ENCODE measurements around the gene ST8SIA4. TPM values are rescaled to one million over a fixed set of nuclear protein-coding genes. Genes with fewer than 3 reads are reported as not detected.

Gene ST8SIA4
- total and polyA plus RNA-seq, 2 donors (not counting 3 experiments of a cell fraction or from before 2014, with no cell fraction given) = 4.5 to 25.0 TPM

- intact Hi-C loops (cut with micrococcal nuclease) = loop anchor here (1.0 to 2.0 kb wide), 3 partner anchors 63 to 158 kb away; no protein-coding TSS in a partner anchor
- DNase-seq (ENCODE audit: low read depth, low spot score) (peak; percentile 91), FAIRE-seq (peak; percentile 82)
- Histone ChIP-seq H3K4me2 (ENCODE audit: insufficient read depth, low read length) (peak overlapping the region; percentile 86), H3K9ac (replicated peaks; ENCODE audit: extremely low read depth, insufficient read depth, low read length) (peak overlapping the region; percentile 62), H3K36me3 (ENCODE audit: control insufficient read depth in 2 of 2, extremely low read depth in 1 of 2, insufficient read depth in 2 of 2, low read length in 2 of 2) (no peaks in the 10 kb centered on the region), H4K20me1 (replicated peaks; ENCODE audit: control insufficient read depth, extremely low read depth, insufficient read depth, low read length) (no peaks in the 10 kb centered on the region), H3K9me1 (replicated peaks; ENCODE audit: control insufficient read depth, extremely low read depth, insufficient read depth, low read length) (no peaks in the 10 kb centered on the region), H2AFZ (ENCODE audit: low read depth, low read length) (peak overlapping the region; percentile 39), H3K79me2 (ENCODE audit: control insufficient read depth, insufficient read depth, low read length) (no peaks in the 10 kb centered on the region), H3K4me1 (ENCODE audit: control insufficient read depth, extremely low read depth, insufficient read depth, low read length) (peaks cover 22% of the 10 kb centered on the region), H3K4me3 (replicated peaks in 1 of 3; ENCODE audit: insufficient read depth in 1 of 3, low read depth in 1 of 3, low read length in 3 of 3) (peak overlapping the region in 1 of 3 experiments; percentile 21), H3K27me3 (ENCODE audit: control insufficient read depth in 2 of 2, insufficient read depth in 2 of 2, low read length in 2 of 2) (no peaks in the 10 kb centered on the region), H3K9me3 (replicated peaks; ENCODE audit: control insufficient read depth, insufficient read depth, low read length) (no peaks in the 10 kb centered on the region), H3K27ac (ENCODE audit: insufficient read depth, low read depth, low read length) (peak overlapping the region; percentile 73)
- ChIA-PET POLR2A (interaction anchor here (0.8 to 0.9 kb wide), 2 partner anchors 123 to 125 kb away, joined by 3 to 5 read pairs; partner anchors contain the start of gene ST8SIA4), CTCF (interaction anchor here (0.7 to 1.9 kb wide), 5 partner anchors 10 to 1673 kb away, joined by 3 to 14 read pairs (median 4); partner anchors contain the start of gene ST8SIA4)
- dilution Hi-C loops (cut with MboI; ENCODE audit: extremely low pct_ligation_motif_present, low sequenced_read_pairs) = no loop called here
- BruUV-seq (replicated peaks) = TSS peak; percentile 84
- TF ChIP-seq FOS (IDR thresholded peaks at IDR 0.05; ENCODE audit: borderline replicate concordance, insufficient read depth, low read length) = peak; percentile 88
- TF ChIP-seq, protein P1, sequence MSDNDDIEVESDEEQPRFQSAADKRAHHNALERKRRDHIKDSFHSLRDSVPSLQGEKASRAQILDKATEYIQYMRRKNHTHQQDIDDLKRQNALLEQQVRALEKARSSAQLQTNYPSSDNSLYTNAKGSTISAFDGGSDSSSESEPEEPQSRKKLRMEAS (IDR thresholded peaks at IDR 0.05; ENCODE audit: insufficient read depth, insufficient read length) = no peak
- TF ChIP-seq, protein P2, sequence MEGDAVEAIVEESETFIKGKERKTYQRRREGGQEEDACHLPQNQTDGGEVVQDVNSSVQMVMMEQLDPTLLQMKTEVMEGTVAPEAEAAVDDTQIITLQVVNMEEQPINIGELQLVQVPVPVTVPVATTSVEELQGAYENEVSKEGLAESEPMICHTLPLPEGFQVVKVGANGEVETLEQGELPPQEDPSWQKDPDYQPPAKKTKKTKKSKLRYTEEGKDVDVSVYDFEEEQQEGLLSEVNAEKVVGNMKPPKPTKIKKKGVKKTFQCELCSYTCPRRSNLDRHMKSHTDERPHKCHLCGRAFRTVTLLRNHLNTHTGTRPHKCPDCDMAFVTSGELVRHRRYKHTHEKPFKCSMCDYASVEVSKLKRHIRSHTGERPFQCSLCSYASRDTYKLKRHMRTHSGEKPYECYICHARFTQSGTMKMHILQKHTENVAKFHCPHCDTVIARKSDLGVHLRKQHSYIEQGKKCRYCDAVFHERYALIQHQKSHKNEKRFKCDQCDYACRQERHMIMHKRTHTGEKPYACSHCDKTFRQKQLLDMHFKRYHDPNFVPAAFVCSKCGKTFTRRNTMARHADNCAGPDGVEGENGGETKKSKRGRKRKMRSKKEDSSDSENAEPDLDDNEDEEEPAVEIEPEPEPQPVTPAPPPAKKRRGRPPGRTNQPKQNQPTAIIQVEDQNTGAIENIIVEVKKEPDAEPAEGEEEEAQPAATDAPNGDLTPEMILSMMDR (IDR thresholded peaks at IDR 0.05; ENCODE audit: extremely low read depth in 1 of 2, insufficient read depth in 1 of 2, low read depth in 1 of 2, low read length in 2 of 2) = no peak
- TF ChIP-seq MYC (IDR thresholded peaks at IDR 0.05; ENCODE audit: low read depth, low read length) = no peak
- peak; percentile 84 for TF ChIP-seq JUN (IDR thresholded peaks at IDR 0.05; ENCODE audit: borderline replicate concordance, insufficient read depth, insufficient read length, low read depth)
- peak; percentile 46 for TF ChIP-seq GATA2 (IDR thresholded peaks at IDR 0.05; ENCODE audit: insufficient read depth, insufficient read length, low read depth, low read length)
- no peak for TF ChIP-seq POLR2A (IDR thresholded peaks at IDR 0.05; ENCODE audit: low read depth, low read length)
Measured at GRCh38 chr5:100777680-100778300, 125.3 kb downstream of the ST8SIA4 start.

Measured in endothelial cell of umbilical vein (primary cell).